ENCODE measurements around the gene GTSE1.

The GTSE1 gene

DNA sequence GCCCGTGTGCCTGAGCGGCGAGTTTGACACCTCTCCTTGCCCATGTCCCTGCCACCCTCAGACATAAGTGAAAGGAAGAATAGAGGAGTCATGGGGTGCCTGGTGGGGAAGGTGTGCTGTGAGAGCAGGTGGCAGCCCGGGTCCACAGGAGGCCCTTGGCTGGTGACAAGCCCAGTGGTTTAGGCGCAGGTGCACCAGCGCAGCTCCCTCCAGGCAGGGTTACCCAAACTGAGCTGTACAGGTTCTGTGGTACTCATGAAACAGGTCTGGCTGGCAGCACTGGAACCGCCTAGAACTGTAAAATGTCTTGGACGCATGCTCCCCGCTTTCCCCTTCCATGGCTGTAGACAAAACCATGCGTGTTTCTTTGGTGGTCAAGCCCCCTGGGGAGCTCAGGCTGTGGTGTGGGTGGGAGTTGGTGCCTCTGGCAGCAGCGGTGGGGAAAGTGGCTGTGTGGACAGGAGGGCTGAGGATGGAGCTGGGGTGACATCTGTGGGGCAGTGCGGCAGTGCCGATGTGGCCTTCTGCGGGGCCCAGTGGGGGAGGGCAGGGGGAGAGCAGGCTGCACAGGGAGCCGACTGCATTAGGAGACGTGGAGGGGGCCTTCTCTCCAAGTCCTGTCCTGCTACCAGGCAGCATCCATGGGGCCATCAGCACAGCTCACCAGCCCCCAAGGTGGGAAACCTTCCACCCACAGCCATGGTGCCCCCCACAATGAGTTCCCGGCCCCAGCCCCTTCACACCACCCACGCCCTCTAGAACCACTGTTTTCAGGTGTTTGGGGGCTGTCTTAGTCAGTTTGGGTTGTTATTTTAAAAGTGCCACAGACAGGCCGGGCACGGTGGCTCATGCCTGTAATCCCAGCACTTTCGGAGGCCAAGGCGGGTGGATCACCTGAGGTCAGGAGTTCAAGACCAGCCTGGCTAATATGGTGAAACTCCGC lies 5.6 kb upstream of the GTSE1 start:
- DNase-seq = no peak
- TF ChIP-seq, protein P1, sequence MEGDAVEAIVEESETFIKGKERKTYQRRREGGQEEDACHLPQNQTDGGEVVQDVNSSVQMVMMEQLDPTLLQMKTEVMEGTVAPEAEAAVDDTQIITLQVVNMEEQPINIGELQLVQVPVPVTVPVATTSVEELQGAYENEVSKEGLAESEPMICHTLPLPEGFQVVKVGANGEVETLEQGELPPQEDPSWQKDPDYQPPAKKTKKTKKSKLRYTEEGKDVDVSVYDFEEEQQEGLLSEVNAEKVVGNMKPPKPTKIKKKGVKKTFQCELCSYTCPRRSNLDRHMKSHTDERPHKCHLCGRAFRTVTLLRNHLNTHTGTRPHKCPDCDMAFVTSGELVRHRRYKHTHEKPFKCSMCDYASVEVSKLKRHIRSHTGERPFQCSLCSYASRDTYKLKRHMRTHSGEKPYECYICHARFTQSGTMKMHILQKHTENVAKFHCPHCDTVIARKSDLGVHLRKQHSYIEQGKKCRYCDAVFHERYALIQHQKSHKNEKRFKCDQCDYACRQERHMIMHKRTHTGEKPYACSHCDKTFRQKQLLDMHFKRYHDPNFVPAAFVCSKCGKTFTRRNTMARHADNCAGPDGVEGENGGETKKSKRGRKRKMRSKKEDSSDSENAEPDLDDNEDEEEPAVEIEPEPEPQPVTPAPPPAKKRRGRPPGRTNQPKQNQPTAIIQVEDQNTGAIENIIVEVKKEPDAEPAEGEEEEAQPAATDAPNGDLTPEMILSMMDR (IDR thresholded peaks at IDR 0.05; ENCODE audit: low read depth, low read length) = no peak
- H3K27ac ChIP-seq = no peak overlapping the region
- H3K9me3 ChIP-seq (ENCODE audit: severe bottlenecking) = no peaks in the 10 kb centered on the region
- peaks cover 10% of the 10 kb centered on the region for H3K36me3 ChIP-seq
- no peak overlapping the region for H3K4me3 ChIP-seq (ENCODE audit: low read depth, low read length)
- H3K27me3 ChIP-seq (ENCODE audit: insufficient read depth, low read depth, severe bottlenecking) = no peaks in the 10 kb centered on the region

DNA sequence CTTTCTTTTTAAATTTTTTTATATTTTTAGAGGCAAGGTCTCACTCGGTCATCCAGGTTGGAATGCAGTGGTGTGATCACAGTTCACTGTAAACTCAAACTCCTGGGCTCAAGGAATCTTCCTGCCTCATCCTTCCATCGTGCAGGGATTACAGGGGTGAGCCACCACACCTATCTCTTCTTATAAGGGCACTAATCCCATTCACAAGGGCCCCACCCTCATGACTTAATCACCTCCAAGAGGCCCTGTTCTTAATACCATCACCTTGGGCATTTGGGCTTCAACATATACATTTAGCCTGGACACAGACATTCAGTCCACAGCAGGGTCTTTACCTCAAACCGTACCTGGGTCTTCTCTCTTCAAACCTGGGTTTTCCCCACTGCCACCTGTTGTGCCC lies 4.5 kb upstream of the GTSE1 start:
- Histone ChIP-seq H3K9me3 (ENCODE audit: severe bottlenecking) (no peaks in the 10 kb centered on the region), H3K27ac (no peak overlapping the region), H3K27me3 (ENCODE audit: insufficient read depth, low read depth, severe bottlenecking) (no peaks in the 10 kb centered on the region), H3K36me3 (peaks cover 10% of the 10 kb centered on the region), H3K4me3 (ENCODE audit: low read depth, low read length) (no peak overlapping the region)
- DNase-seq = no peak
- TF ChIP-seq, protein P1 (IDR thresholded peaks at IDR 0.05; ENCODE audit: low read depth, low read length) = no peak

DNA sequence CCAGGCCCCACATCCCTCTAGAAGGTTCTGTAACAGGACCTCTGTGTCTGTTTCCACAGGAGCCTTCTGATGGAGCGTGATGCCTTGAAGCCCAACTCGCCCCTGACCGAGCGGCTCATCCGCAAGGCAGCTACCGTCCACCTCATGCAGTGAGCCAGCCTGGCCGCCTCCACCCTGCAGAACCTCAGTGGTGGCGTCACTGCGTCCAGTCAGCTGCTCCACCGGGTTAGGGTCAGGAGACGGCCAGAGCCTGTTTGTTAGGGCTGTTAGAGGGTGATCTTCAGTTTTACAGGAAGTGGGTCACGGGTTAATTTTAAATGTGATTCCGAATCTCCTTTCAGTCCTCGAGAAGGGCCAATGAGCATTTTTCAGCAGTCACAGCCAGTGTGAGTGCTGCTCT lies 3.9 kb upstream of the GTSE1 start:
- TF ChIP-seq, protein P1 (IDR thresholded peaks at IDR 0.05; ENCODE audit: low read depth, low read length) = no peak
- Histone ChIP-seq H3K27me3 (ENCODE audit: insufficient read depth, low read depth, severe bottlenecking) (no peaks in the 10 kb centered on the region), H3K4me3 (ENCODE audit: low read depth, low read length) (no peak overlapping the region), H3K36me3 (peaks cover 13% of the 10 kb centered on the region), H3K27ac (no peak overlapping the region), H3K9me3 (ENCODE audit: severe bottlenecking) (no peaks in the 10 kb centered on the region)
- no peak for DNase-seq

DNA sequence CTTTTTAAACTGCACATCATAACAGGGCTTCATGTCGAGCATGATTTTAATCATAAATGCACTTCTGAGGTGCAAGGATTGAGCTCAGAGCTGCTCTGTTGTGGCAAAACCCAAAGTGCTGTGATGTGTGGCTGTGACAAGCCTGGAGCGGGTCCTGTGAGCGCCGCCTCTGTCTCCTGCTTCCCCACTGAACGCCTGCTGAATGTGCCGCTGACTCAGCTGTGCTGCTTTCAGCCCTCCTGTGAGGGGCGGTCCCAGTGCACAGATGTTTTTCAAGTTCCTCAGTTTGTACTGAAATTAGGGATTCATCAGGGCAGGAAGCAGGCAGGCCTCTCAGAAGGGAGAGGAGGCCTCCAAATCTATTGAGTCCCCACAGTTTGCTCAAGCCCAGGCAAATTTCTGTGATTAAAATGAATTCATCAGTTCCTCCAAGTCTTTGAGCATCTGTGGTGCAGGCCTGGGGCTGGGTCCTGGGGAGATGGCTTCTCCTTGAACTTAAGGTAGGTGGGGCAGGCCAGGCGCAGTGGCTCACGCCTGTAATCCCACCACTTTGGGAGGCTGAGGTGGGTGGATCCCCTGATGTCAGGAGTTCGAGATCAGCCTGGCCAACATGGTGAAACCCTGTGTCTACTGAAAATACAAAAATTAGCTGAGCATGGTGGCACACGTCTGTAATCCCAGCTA lies 3.0 kb upstream of the GTSE1 start:
- no peak overlapping the region for H3K27ac ChIP-seq
- TF ChIP-seq, protein P1 (IDR thresholded peaks at IDR 0.05; ENCODE audit: low read depth, low read length) = no peak
- no peak overlapping the region for H3K4me3 ChIP-seq (ENCODE audit: low read depth, low read length)
- H3K36me3 ChIP-seq = peaks cover 22% of the 10 kb centered on the region
- no peaks in the 10 kb centered on the region for H3K27me3 ChIP-seq (ENCODE audit: insufficient read depth, low read depth, severe bottlenecking)
- DNase-seq = no peak
- H3K9me3 ChIP-seq (ENCODE audit: severe bottlenecking) = no peaks in the 10 kb centered on the region

DNA sequence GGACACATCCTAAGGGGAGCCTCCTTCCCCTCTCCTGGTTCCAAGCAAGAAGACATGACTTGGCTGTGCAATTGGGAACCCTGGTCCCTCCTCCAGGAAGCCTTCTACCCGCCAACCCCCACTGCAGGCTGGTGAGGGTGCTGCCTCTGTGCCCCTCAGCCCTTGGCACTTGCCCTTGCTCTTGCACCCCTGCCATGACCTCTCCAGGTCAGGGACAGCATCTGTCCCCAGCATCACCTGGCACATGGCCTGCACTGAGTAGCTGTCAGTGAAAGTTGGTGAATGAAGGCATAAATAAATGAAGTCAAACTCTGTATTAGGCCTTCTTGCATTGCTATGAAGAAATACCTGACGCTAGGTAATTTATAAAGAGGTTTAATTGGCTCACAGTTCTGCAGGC lies 1.9 kb upstream of the GTSE1 start:
- Histone ChIP-seq H3K27ac (no peak overlapping the region), H3K9me3 (ENCODE audit: severe bottlenecking) (no peaks in the 10 kb centered on the region), H3K27me3 (ENCODE audit: insufficient read depth, low read depth, severe bottlenecking) (no peaks in the 10 kb centered on the region), H3K4me3 (ENCODE audit: low read depth, low read length) (no peak overlapping the region), H3K36me3 (peaks cover 30% of the 10 kb centered on the region)
- no peak for DNase-seq
- TF ChIP-seq, protein P1 (IDR thresholded peaks at IDR 0.05; ENCODE audit: low read depth, low read length) = no peak

Data from WERI-Rb-1 (cell line).